GM21717 (cell line): Measurements from ENCODE around the gene LDLRAD4.

Experiments
- ATAC-seq: cut with Tn5 transposase; IDR thresholded peaks from one replicate; pipeline ENCODE4 v1.9.1; 2021; ENCODE audit warnings: mild to moderate bottlenecking, moderate library complexity; ENCODE audit not compliant: unreplicated experiment

LDLRAD4 gene

GRCh38 chr18:13280070-13280795, 61.7 kb downstream of the LDLRAD4 start:
- ATAC-seq: no peak

GRCh38 chr18:13281406-13281805, 62.8 kb downstream of the LDLRAD4 start:
- ATAC-seq: no peak

- no peak for ATAC-seq
Observed at GRCh38 chr18:13283746-13284145, 65.2 kb downstream of the LDLRAD4 start.

- no peak for ATAC-seq
Observed at GRCh38 chr18:13284330-13285027, 65.9 kb downstream of the LDLRAD4 start.

GRCh38 chr18:13285874-13286273, 67.3 kb downstream of the LDLRAD4 start:
- ATAC-seq: no peak

GRCh38 chr18:13286456-13287125, 68.0 kb downstream of the LDLRAD4 start:
- no peak for ATAC-seq

- ATAC-seq: no peak
Observed at GRCh38 chr18:13287372-13287771, 68.8 kb downstream of the LDLRAD4 start.

- no peak for ATAC-seq
Observed at GRCh38 chr18:13288509-13289133, 70.1 kb downstream of the LDLRAD4 start.

GRCh38 chr18:13289481-13290205, 71.1 kb downstream of the LDLRAD4 start:
- no peak for ATAC-seq

GRCh38 chr18:13290856-13291271, 72.3 kb downstream of the LDLRAD4 start:
- ATAC-seq: no peak

GRCh38 chr18:13291299-13291698, 72.7 kb downstream of the LDLRAD4 start:
- no peak for ATAC-seq

GRCh38 chr18:13291745-13292447, 73.3 kb downstream of the LDLRAD4 start:
- no peak for ATAC-seq

- no peak for ATAC-seq
Observed at GRCh38 chr18:13292736-13293135, 74.2 kb downstream of the LDLRAD4 start.

- ATAC-seq: no peak
Observed at GRCh38 chr18:13294309-13294708, 75.7 kb downstream of the LDLRAD4 start.

- ATAC-seq: no peak
Observed at GRCh38 chr18:13295894-13296293, 77.3 kb downstream of the LDLRAD4 start.

GRCh38 chr18:13296867-13297574, 78.5 kb downstream of the LDLRAD4 start:
- ATAC-seq: no peak

- no peak for ATAC-seq
Observed at GRCh38 chr18:13298262-13298661, 79.7 kb downstream of the LDLRAD4 start.

- ATAC-seq: no peak
Observed at GRCh38 chr18:13300029-13300428, 81.5 kb downstream of the LDLRAD4 start.

GRCh38 chr18:13300796-13301195, 82.2 kb downstream of the LDLRAD4 start:
- no peak for ATAC-seq

GRCh38 chr18:13302040-13302439, 83.5 kb downstream of the LDLRAD4 start:
- no peak for ATAC-seq
